ENCODE results near the gene ACSF3. TPM values are rescaled to one million over a fixed set of nuclear protein-coding genes. Genes with fewer than 3 reads are reported as not detected.

Gene ACSF3
- total and polyA plus RNA-seq, 2 donors (not counting 1 experiment from before 2014, with no cell fraction given): 45.2 to 113 TPM

DNA sequence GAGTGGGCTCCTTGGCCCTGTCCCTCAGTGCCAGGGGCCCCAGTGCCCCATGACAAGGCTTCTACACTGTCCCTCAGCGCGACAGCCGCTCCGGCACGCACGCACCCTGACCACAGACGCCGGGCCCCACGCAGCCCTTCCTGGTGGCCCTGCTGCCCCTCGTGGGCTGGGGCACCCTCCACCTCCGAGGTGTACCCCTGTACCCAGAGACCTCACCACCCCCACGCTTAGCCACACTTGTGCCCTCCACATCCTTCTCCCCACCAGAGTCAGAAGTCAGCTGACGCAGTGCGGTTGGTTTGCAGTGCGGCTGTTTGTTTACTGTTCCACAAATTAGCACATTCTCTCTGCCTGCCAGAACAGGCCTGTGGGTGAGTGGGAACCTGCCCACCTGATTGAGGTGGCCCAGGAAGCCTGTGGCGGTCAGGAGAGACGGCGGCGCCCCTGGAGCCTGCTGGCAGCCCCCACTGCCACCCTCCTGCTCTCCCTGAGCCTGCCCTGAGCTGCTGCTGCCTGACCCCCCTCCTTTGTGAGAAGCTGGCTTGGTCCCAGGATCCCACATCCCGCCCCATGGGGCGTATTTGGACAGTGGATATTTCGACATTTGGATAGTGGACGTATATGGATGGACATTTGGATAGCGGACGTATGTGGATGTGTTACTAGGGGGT, 39.9 kb downstream of the ACSF3 start:
- Histone ChIP-seq H3K27ac (ENCODE audit: low read length in 2 of 2) (no peak overlapping the region), H3K4me1 (ENCODE audit: control insufficient read depth in 2 of 2, insufficient read depth in 2 of 2, low read length in 2 of 2) (no peaks in the 10 kb centered on the region), H3K36me3 (replicated peaks in 1 of 2; ENCODE audit: control extremely low read depth in 1 of 2, control insufficient read depth in 1 of 2, extremely low read depth in 1 of 2, insufficient read depth in 2 of 2, low read length in 1 of 2) (peaks cover 0 to 55% of the 10 kb centered on the region in 2 experiments), H3K4me2 (replicated peaks; ENCODE audit: low read depth, low read length, poor library complexity, severe bottlenecking) (no peak overlapping the region), H3K27me3 (replicated peaks in 1 of 4; ENCODE audit: control extremely low read depth in 1 of 4, control insufficient read depth in 3 of 4, insufficient read depth in 4 of 4, low read length in 3 of 4) (no peaks in the 10 kb centered on the region), H4K20me1 (ENCODE audit: control insufficient read depth, insufficient read depth, low read length, poor library complexity, severe bottlenecking) (peaks cover 64% of the 10 kb centered on the region), H2AFZ (ENCODE audit: insufficient read depth, low read depth, low read length, poor library complexity, severe bottlenecking) (no peak overlapping the region), H3K9me3 (ENCODE audit: control extremely low read depth in 1 of 3, control insufficient read depth in 2 of 3, insufficient read depth in 1 of 3, low read length in 2 of 3) (peaks cover 0 to 2% (median 0%) of the 10 kb centered on the region in 3 donors), H3K9ac (ENCODE audit: low read length) (no peak overlapping the region), H3K4me3 (ENCODE audit: control extremely low read depth in 1 of 5, extremely low read depth in 1 of 5, insufficient read depth in 1 of 5, low read depth in 2 of 5, low read length in 4 of 5) (no peak overlapping the region), H3K79me2 (ENCODE audit: control insufficient read depth, insufficient read depth, low read length) (peaks cover 51% of the 10 kb centered on the region)
- H3K27ac Mint-ChIP-seq: no peak overlapping the region
- TF ChIP-seq EZH2 (IDR thresholded peaks at IDR 0.05; ENCODE audit: borderline replicate concordance, insufficient read depth, low read depth, low read length, poor library complexity, severe bottlenecking): no peak
- TF ChIP-seq, protein P1, sequence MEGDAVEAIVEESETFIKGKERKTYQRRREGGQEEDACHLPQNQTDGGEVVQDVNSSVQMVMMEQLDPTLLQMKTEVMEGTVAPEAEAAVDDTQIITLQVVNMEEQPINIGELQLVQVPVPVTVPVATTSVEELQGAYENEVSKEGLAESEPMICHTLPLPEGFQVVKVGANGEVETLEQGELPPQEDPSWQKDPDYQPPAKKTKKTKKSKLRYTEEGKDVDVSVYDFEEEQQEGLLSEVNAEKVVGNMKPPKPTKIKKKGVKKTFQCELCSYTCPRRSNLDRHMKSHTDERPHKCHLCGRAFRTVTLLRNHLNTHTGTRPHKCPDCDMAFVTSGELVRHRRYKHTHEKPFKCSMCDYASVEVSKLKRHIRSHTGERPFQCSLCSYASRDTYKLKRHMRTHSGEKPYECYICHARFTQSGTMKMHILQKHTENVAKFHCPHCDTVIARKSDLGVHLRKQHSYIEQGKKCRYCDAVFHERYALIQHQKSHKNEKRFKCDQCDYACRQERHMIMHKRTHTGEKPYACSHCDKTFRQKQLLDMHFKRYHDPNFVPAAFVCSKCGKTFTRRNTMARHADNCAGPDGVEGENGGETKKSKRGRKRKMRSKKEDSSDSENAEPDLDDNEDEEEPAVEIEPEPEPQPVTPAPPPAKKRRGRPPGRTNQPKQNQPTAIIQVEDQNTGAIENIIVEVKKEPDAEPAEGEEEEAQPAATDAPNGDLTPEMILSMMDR (IDR thresholded peaks at IDR 0.05): no peak
- 97% methylated on average over 25 of the region's 25 CpGs for WGBS (ENCODE audit: insufficient coverage)
- DNase-seq: no peak
- POLR2A ChIA-PET: no interaction called here
- CTCF ChIA-PET: interaction anchor here (0.6 kb wide), 1 partner anchor 314 kb away, joined by 3 read pairs; no protein-coding TSS in a partner anchor
- H3K4me3 Mint-ChIP-seq: no peak overlapping the region
- peaks cover 2% of the 10 kb centered on the region for H3K4me1 Mint-ChIP-seq
- H3K27me3 Mint-ChIP-seq: no peaks in the 10 kb centered on the region
- no peak for ATAC-seq (ENCODE audit: low read depth)
- intact Hi-C loops (cut with micrococcal nuclease): no loop called here
- H3K9me3 Mint-ChIP-seq (ENCODE audit: insufficient read depth): no peaks in the 10 kb centered on the region

DNA sequence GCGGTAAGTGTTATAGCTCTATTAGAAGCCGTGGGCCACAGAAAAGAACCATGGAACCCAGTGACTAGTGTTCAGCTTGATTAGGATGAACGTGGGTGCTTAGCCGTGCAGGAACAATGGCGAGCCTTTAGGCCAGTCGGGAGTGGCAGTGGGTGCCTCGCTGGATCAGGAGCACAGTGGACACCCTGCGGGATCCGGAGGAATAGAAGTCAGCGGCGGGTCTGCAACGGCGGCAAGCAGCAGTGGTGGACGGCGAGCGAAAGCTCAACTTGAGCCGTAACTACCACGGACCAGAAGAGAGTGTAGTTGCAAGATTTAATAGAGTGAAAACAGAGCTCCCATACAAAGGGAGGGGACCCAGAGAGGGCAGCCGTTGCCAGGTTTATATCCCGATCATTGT, 40.6 kb downstream of the ACSF3 start:
- no peak overlapping the region for H3K9ac ChIP-seq (ENCODE audit: low read length)
- no peak overlapping the region for H3K27ac Mint-ChIP-seq
- peaks cover 0 to 55% of the 10 kb centered on the region in 2 experiments for H3K36me3 ChIP-seq (replicated peaks in 1 of 2; ENCODE audit: control extremely low read depth in 1 of 2, control insufficient read depth in 1 of 2, extremely low read depth in 1 of 2, insufficient read depth in 2 of 2, low read length in 1 of 2)
- H3K27me3 Mint-ChIP-seq: no peaks in the 10 kb centered on the region
- no peak for ATAC-seq (ENCODE audit: low read depth)
- H3K4me3 ChIP-seq (ENCODE audit: control extremely low read depth in 1 of 5, extremely low read depth in 1 of 5, insufficient read depth in 1 of 5, low read depth in 2 of 5, low read length in 4 of 5): no peak overlapping the region
- peaks cover 0 to 2% (median 0%) of the 10 kb centered on the region in 3 donors for H3K9me3 ChIP-seq (ENCODE audit: control extremely low read depth in 1 of 3, control insufficient read depth in 2 of 3, insufficient read depth in 1 of 3, low read length in 2 of 3)
- DNase-seq: no peak
- WGBS (ENCODE audit: insufficient coverage): 97% methylated on average over 13 of the region's 20 CpGs
- H3K27me3 ChIP-seq (replicated peaks in 1 of 4; ENCODE audit: control extremely low read depth in 1 of 4, control insufficient read depth in 3 of 4, insufficient read depth in 4 of 4, low read length in 3 of 4): no peaks in the 10 kb centered on the region
- peaks cover 2% of the 10 kb centered on the region for H3K4me1 Mint-ChIP-seq
- H3K27ac ChIP-seq (ENCODE audit: low read length in 2 of 2): no peak overlapping the region
- intact Hi-C loops (cut with micrococcal nuclease): no loop called here
- H3K4me2 ChIP-seq (replicated peaks; ENCODE audit: low read depth, low read length, poor library complexity, severe bottlenecking): no peak overlapping the region
- H3K4me1 ChIP-seq (ENCODE audit: control insufficient read depth in 2 of 2, insufficient read depth in 2 of 2, low read length in 2 of 2): no peaks in the 10 kb centered on the region
- no peak overlapping the region for H2AFZ ChIP-seq (ENCODE audit: insufficient read depth, low read depth, low read length, poor library complexity, severe bottlenecking)
- H4K20me1 ChIP-seq (ENCODE audit: control insufficient read depth, insufficient read depth, low read length, poor library complexity, severe bottlenecking): peaks cover 64% of the 10 kb centered on the region
- TF ChIP-seq, protein P1 (IDR thresholded peaks at IDR 0.05): no peak
- TF ChIP-seq EZH2 (IDR thresholded peaks at IDR 0.05; ENCODE audit: borderline replicate concordance, insufficient read depth, low read depth, low read length, poor library complexity, severe bottlenecking): no peak
- POLR2A ChIA-PET: no interaction called here
- peaks cover 51% of the 10 kb centered on the region for H3K79me2 ChIP-seq (ENCODE audit: control insufficient read depth, insufficient read depth, low read length)
- CTCF ChIA-PET: interaction anchor here (0.6 to 0.9 kb wide), 2 partner anchors 9 to 314 kb away, joined by 3 read pairs; no protein-coding TSS in a partner anchor
- no peaks in the 10 kb centered on the region for H3K9me3 Mint-ChIP-seq (ENCODE audit: insufficient read depth)
- H3K4me3 Mint-ChIP-seq: no peak overlapping the region

Data from B cell (primary cell).